Keratinocyte (primary cell): ENCODE data around the gene PLA2G12B. TPM values are rescaled to one million over a fixed set of nuclear protein-coding genes. Genes with fewer than 3 reads are reported as not detected.

ENCODE experiments used
- DNase-seq: peaks from one replicate; pipeline ENCODE4 v3.0.0-alpha.2; 2011; ENCODE audit warnings: low read depth, missing footprints, low spot score
- FAIRE-seq: peaks from 2 replicates; lab custom pipeline; 2011; peaks lifted over from hg19 to GRCh38; lab: Jason Lieb, UNC
- H2AFZ ChIP-seq: 2 replicates; pipeline ENCODE4 v1.6.0; 2012; ENCODE audit warnings: low read length, control low read depth, inconsistent platforms; ENCODE audit not compliant: control insufficient read depth
- H3K27ac ChIP-seq: 2 replicates; pipeline ENCODE4 v1.5.1; 2011; ENCODE audit warnings: low read length; ENCODE audit not compliant: control insufficient read depth, insufficient read depth
- H3K27me3 ChIP-seq: 3 replicates; pipeline ENCODE4 v1.6.0; 2011; ENCODE audit warnings: low read length; ENCODE audit not compliant: control insufficient read depth, insufficient read depth; ENCODE audit errors: extremely low read depth
- H3K36me3 ChIP-seq, 2 experiments: 2 replicates in 1 of 2; 3 replicates in 1 of 2; pipeline ENCODE4 v1.5.1; 2011; ENCODE audit warnings: low read length in 2 of 2, mild to moderate bottlenecking in 1 of 2; ENCODE audit not compliant: control insufficient read depth in 2 of 2, insufficient read depth in 2 of 2; ENCODE audit errors: extremely low read depth in 1 of 2
- H3K4me1 ChIP-seq: 3 replicates; pipeline ENCODE4 v1.5.1; 2011; ENCODE audit warnings: low read length; ENCODE audit not compliant: control insufficient read depth, insufficient read depth; ENCODE audit errors: extremely low read depth
- H3K4me2 ChIP-seq: 3 replicates; pipeline ENCODE4 v1.6.0; 2011; ENCODE audit warnings: low read depth, low read length; ENCODE audit not compliant: control insufficient read depth, insufficient read depth; ENCODE audit errors: extremely low read depth
- H3K4me3 ChIP-seq, 3 experiments: fragments of 200-600 bp in 1 of 3; sonication (generic) in 1 of 3; 2 replicates in 2 of 3; 3 replicates in 1 of 3; pipeline ENCODE4 v1.5.1; 2011 to 2016; ENCODE audit warnings: low read length in 3 of 3, mild to moderate bottlenecking in 3 of 3, control low read depth in 2 of 3, inconsistent platforms in 1 of 3, low read depth in 1 of 3, mixed read lengths in 1 of 3, mixed run types in 1 of 3, moderate library complexity in 1 of 3; ENCODE audit not compliant: control insufficient read depth in 2 of 3, insufficient read depth in 2 of 3; ENCODE audit errors: extremely low read depth in 1 of 3
- H3K79me2 ChIP-seq: 2 replicates; pipeline ENCODE4 v1.6.0; 2012; ENCODE audit warnings: low read length; ENCODE audit not compliant: control insufficient read depth, insufficient read depth
- H3K9ac ChIP-seq: 3 replicates; pipeline ENCODE4 v1.6.0; 2011; ENCODE audit warnings: low read length; ENCODE audit not compliant: control insufficient read depth, insufficient read depth; ENCODE audit errors: extremely low read depth
- H3K9me1 ChIP-seq: 3 replicates; pipeline ENCODE4 v1.6.0; 2011; ENCODE audit warnings: low read length; ENCODE audit not compliant: control insufficient read depth, insufficient read depth; ENCODE audit errors: extremely low read depth
- H3K9me3 ChIP-seq: 2 replicates; pipeline ENCODE4 v1.5.1; 2012; ENCODE audit warnings: low read depth, low read length; ENCODE audit not compliant: control insufficient read depth
- H4K20me1 ChIP-seq: 3 replicates; pipeline ENCODE4 v1.6.0; 2011; ENCODE audit warnings: low read length; ENCODE audit not compliant: control insufficient read depth, insufficient read depth; ENCODE audit errors: extremely low read depth
- EZH2 ChIP-seq: IDR thresholded peaks from one replicate; pipeline ENCODE4 v1.6.1; 2012; ENCODE audit warnings: inconsistent platforms, mild to moderate bottlenecking, low read length, moderate library complexity
- dilution Hi-C: fragments of 300-500 bp; cut with MboI; formaldehyde crosslinking; loops from one replicate; pipeline ENCODE4 v1.7.0; 2020; ENCODE audit warnings: low sequenced_read_pairs; ENCODE audit not compliant: extremely low pct_ligation_motif_present
- polyA plus RNA-seq, 5 experiments: library from polyadenylated mRNA; depleted of rRNA in 3 of 5; stranded (reverse) in 3 of 5; stranded (forward) in 1 of 5; unstranded in 1 of 5; fragments of >200 nt; gene quantifications; 1 replicate in 1 of 5; 2 replicates in 3 of 5; 3 replicates in 1 of 5; pipeline versions ENCODE4 v1.2.1 to v1.2.3, GENCODE V29; 2011 to 2012; ENCODE audit warnings: missing spikeins in 2 of 5, low read depth in 1 of 5, low replicate concordance in 1 of 5
- TF ChIP-seq, protein P1 (sequence below), 3 experiments: IDR thresholded peaks in 1 of 3; conservative IDR thresholded peaks in 1 of 3; optimal IDR thresholded peaks in 1 of 3; 2 replicates in 2 of 3; 3 replicates in 1 of 3; pipeline versions ENCODE3 to v1.5.1; 2011; ENCODE audit warnings: low read length in 3 of 3, mild to moderate bottlenecking in 3 of 3, moderate library complexity in 2 of 3, control low read depth in 1 of 3, inconsistent platforms in 1 of 3; ENCODE audit not compliant: insufficient read depth in 2 of 3; ENCODE audit errors: extremely low read depth in 1 of 3

PLA2G12B gene
- polyA plus RNA-seq, 1 donor (not counting 4 experiments of a cell fraction or from before 2014, with no cell fraction given): not detected

DNA sequence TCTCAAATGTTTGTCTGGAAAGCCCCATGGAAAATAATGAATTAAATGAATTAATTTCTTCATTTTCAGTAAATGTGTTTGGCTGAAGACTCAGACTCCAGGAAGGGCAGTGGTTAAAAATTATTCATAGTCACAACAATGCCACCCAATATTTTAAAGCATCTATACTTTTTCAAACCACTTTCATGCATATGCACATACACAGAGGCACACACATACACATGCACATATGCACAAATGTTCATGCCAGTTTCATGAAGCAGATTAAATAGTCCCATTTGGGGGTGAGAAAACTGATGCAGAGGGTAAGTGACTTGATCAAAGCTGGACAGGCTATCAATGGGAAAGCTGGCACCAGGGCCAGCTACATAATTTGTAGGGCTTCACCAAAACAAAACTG is 1.4 kb upstream of the PLA2G12B start:
- H3K4me3 ChIP-seq: no peak overlapping the region
- H3K9ac ChIP-seq: no peak overlapping the region
- no peaks in the 10 kb centered on the region for H3K79me2 ChIP-seq
- no peak overlapping the region for H3K27ac ChIP-seq
- H3K4me2 ChIP-seq: no peak overlapping the region
- H3K9me1 ChIP-seq: no peaks in the 10 kb centered on the region
- H3K36me3 ChIP-seq: no peaks in the 10 kb centered on the region
- no peak for TF ChIP-seq EZH2
- TF ChIP-seq, protein P1, sequence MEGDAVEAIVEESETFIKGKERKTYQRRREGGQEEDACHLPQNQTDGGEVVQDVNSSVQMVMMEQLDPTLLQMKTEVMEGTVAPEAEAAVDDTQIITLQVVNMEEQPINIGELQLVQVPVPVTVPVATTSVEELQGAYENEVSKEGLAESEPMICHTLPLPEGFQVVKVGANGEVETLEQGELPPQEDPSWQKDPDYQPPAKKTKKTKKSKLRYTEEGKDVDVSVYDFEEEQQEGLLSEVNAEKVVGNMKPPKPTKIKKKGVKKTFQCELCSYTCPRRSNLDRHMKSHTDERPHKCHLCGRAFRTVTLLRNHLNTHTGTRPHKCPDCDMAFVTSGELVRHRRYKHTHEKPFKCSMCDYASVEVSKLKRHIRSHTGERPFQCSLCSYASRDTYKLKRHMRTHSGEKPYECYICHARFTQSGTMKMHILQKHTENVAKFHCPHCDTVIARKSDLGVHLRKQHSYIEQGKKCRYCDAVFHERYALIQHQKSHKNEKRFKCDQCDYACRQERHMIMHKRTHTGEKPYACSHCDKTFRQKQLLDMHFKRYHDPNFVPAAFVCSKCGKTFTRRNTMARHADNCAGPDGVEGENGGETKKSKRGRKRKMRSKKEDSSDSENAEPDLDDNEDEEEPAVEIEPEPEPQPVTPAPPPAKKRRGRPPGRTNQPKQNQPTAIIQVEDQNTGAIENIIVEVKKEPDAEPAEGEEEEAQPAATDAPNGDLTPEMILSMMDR (optimal IDR thresholded peaks at IDR 0.05 in 1 of 3, IDR thresholded peaks at IDR 0.05 in 1 of 3, conservative IDR thresholded peaks at IDR 0.05 in 1 of 3; ENCODE audit: extremely low read depth in 1 of 3, insufficient read depth in 2 of 3, low read length in 3 of 3): no peak
- no peaks in the 10 kb centered on the region for H3K9me3 ChIP-seq
- dilution Hi-C loops: no loop called here
- H4K20me1 ChIP-seq: no peaks in the 10 kb centered on the region
- H2AFZ ChIP-seq: no peak overlapping the region
- DNase-seq: no peak
- FAIRE-seq: no peak
- peaks cover 7% of the 10 kb centered on the region for H3K27me3 ChIP-seq
- no peaks in the 10 kb centered on the region for H3K4me1 ChIP-seq

- H3K27me3 ChIP-seq: peaks cover 7% of the 10 kb centered on the region
- no peaks in the 10 kb centered on the region for H4K20me1 ChIP-seq
- H3K4me2 ChIP-seq: no peak overlapping the region
- no peak overlapping the region for H3K9ac ChIP-seq
- no peaks in the 10 kb centered on the region for H3K79me2 ChIP-seq
- TF ChIP-seq, protein P1 (optimal IDR thresholded peaks at IDR 0.05 in 1 of 3, IDR thresholded peaks at IDR 0.05 in 1 of 3, conservative IDR thresholded peaks at IDR 0.05 in 1 of 3; ENCODE audit: extremely low read depth in 1 of 3, insufficient read depth in 2 of 3, low read length in 3 of 3): no peak
- TF ChIP-seq EZH2: no peak
- no peak overlapping the region for H3K4me3 ChIP-seq
- no peak overlapping the region for H3K27ac ChIP-seq
- no peaks in the 10 kb centered on the region for H3K4me1 ChIP-seq
- DNase-seq (no peak), FAIRE-seq (no peak)
- no peaks in the 10 kb centered on the region for H3K36me3 ChIP-seq
- H3K9me1 ChIP-seq: no peaks in the 10 kb centered on the region
- H3K9me3 ChIP-seq: no peaks in the 10 kb centered on the region
- dilution Hi-C loops: no loop called here
- no peak overlapping the region for H2AFZ ChIP-seq
These were observed 393 bp downstream of the PLA2G12B start for GRCh38 chr10:72954230-72954595.
